ENCODE data around the gene UBTD2.

UBTD2 gene

DNA sequence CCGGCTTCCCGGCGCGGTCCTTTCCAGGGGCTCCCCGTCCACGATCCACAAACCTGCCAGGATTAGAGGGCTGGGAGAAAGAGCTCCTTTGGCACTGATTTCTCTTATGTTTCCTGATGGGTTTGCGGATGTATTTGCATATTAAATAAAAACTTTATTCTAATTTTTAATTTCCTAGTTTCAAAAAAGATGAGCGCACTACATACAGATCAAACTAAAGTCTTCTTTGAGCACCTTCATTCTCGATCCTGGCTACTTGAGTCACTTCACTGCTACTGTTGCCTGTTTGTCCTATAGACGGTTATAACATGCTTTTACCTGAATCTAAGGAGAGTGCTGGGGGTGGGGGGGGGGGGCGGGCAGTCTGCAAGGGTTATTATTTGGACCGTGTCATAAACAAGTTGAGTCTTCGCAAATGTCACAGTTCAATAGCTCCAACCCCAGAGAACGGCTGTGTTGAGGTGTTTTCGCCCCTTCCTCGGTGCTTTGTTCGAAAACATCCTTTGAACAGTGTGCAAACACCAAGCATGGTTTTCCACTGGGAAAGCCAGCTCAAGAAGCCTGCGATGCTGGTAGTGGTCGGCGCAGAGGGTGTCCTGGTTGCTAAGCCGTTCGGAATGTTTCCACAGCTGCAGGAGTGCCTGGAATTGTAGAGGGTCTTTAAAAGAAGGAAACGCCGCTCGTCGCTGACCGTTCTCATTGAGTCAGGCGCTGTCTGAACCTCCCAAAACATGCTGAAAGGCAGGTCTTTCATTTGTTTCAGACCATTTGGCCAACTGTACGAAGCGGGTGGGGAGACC lies 94.5 kb downstream of the UBTD2 start:
- no peak for DNase-seq

GRCh38 chr5:172188033-172188892 lies 95.3 kb downstream of the UBTD2 start, which contains the start of gene STK10:
Gene STK10 (minus strand): TSS chr5:172188224. CDS start chr5:172188042, 182 bp downstream.
- DNase-seq: peak; percentile 91

DNA sequence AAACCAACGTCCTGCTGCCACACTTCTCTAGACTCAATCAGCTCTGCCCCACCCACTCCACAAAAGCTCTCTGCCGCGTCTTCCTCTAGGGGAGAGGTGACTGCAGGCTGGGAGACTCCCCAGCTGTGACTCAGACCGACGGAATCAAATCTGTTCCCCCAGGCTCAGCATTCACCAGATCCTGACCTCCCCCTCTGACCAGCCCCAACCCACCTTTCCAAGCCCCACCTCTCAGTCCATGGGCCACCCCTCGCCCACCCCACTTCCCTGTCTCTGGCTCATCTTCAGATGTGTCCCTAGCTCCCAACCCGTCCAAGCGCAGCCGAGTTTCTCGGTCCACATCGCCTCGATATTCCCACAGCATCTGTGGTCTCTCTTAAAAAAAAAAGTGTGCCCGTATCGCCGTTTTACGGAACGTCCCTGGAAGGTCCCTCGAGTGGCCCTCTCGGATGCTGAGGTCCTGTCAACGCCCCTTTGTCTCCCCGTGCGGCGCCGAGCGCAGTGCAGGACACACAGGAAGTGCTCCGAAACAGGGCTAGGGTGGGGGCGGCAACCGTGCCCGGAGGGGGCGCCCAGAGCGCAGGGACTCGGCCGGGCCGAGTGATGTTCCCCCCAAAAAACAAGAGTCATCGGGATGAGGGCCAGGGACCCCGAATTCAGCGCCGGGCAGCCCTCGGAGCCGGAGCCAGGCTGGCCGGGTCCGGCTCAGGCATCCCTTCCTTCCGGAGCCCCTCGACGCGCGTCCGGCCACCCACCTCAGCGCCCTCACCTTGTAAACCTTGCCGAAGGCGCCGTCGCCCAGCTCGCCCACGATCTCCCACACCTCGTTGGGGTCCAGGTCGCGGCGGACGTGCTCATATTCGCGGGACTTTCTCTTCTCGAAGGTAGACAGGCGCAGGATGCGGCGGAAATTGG lies 96.2 kb downstream of the UBTD2 start:
- DNase-seq: peak; percentile 77

DNA sequence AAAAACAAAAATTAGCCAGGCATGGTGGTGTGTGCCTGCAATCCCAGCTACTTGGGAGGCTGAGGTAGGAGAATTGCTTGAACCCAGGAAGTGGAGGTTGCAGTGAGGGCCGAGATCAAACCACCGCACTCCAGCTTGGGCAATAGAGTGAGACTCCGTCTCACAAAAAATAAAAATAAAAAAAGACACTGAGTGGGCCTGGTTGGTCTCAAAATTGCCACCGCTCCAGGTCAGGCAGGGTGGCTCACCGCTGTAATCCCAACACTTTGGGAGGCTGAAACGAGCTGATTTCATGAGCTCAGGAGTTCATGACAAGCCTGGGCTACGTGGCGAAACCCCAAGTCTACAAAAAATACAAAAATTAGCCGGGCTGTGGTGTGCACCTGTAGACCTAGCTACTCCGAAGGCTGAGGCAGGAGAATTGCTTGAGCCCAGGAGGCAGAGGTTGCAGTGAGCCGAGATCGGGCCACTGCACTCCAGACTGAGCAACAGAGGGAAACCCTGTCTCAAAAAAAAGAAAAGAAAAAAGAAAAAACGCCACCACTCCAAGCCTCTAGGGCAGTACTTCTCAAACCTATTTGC lies 97.4 kb downstream of the UBTD2 start:
- no peak for DNase-seq

DNA sequence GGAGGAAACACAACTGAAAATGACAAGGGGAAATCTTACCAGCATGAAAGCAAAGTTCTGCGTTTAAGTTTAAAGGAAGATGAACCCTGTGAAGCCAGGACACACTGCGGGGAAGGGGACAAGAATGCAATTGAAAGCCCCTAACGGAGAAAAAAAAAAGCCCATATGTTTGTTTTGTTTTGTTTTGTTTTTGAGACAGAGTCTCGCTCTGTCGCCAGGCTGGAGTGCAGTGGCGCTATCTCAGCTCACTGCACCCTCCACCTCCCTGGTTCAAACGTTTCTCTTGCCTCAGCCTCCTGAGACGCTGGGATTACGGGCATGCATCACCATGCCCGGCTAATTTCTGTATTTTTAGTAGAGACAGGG lies 98.5 kb downstream of the UBTD2 start:
- peak; percentile 57 for DNase-seq

DNA sequence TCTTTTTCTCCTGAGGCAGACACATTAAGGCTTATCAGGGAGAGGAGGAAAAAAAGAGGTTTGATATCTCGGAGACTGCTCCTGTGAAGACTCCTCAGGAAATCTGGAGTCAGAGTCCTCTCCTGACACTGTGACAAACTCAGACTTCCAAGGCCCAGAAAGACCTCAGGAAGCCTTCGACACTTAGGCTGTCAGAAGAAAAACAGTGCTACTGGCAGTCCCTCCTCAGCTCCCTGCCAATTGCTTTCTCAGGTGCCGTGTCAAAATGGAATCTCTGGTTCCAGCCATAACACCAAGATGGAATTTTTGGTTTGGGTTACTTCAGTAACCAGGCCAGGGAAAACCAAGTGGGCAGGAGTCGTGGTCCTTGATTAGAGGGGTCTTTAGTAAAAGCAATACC lies 99.7 kb downstream of the UBTD2 start:
- no peak for DNase-seq

- DNase-seq: no peak
These were observed 101.3 kb downstream of the UBTD2 start for GRCh38 chr5:172182291-172182690.

DNA sequence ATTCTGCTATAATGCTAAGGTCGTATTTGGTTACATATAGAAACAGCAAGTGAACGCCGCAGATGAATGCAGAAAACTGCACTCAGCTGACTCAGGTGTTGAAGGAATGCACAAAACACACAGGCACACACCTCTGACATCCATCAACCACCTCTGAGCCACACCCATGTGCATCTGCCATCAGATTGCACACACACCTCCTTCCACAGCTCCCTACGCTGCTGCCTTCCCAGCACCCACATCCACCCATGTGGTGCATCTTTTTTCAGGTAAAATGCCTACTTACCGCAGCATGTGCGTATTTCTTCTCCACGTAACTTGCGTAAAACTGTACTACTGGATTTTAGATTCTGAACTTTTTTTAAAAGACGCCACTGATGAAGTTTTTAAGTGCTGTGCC lies 102.6 kb downstream of the UBTD2 start:
- DNase-seq: peak; percentile 54

DNA sequence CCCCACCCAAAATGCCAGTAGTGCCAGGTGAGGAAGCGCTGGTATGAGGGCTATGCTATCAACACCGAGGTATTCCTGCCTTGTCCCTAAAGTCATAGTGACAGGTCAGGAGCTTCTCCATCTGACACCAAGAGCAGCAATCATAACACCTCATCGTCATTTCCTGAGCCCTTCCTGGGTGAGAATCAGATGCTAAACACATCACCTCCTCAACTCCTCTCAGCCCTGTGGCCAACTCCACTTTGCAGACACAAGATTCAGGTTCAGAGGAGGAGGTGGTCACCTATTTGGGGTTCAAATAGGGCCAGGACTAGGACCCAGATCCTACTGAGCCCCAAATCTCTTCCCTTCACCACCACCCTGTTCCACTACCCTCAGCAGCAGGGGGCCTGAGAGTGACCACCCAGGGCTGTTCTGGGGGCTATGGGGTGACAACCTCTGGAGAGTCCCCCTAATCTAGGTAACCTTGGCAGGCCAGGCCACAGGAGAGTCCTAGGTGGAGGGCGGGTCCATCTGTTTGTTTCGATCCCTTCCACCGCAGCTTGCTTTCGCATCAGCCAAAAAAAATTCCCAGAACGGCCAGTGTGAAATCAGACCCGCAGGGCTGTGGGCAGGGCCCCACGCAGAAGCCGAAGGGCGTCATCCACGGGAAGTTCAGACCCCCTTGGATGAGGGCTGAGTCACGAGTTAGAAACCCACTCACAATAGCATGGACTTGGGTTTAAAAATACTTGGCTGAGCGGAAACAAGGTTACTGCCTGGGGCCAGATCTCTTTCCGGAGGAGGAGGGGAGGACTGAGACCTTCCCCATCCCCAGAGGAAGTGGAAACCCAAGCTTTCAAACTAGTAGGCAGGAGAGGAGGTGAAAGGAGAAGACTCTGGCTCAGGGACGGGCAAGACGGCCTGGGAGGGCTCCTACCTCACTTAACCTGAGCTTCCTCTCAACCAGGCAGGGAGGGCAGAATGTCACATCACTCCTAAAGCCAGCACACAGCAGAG lies 104.3 kb downstream of the UBTD2 start:
- peak; percentile 80 for DNase-seq

DNA sequence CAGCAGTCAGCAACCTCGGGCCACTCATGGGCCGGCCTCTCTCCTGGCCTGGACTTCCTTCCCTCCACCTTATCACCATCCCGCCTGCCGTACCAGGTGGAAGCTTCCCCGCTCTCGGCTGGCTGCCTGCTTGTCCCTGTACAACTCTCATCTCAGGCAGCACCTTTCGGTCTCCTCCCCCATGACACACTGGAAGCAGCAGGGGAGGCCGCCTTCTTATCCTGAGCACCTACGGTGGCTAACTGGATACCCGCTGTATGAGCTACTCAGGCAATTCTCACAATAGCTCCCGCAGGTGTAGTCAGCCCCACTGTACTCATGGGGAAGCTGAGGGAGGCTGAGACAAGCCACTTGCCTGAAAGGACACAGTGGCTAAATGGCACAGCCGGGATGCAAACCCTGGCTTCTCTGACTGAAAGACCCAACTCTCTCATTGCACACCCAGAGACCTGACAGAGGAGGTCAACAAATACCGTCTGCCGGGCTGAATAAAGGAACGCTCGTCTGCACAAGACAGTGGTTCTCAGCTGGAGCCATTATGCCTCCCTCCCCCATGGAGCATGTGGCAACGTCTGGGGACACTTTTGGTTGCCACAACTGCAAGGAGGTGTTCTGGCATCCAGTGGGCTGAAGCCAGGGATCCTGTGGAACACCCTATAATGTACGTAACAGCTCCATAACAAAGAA lies 105.1 kb downstream of the UBTD2 start:
- DNase-seq: peak; percentile 55

- DNase-seq: no peak
These were observed 106.4 kb downstream of the UBTD2 start for GRCh38 chr5:172177176-172177575.

GRCh38 chr5:172175263-172175719 lies 108.3 kb downstream of the UBTD2 start:
- peak; percentile 93 for DNase-seq

DNA sequence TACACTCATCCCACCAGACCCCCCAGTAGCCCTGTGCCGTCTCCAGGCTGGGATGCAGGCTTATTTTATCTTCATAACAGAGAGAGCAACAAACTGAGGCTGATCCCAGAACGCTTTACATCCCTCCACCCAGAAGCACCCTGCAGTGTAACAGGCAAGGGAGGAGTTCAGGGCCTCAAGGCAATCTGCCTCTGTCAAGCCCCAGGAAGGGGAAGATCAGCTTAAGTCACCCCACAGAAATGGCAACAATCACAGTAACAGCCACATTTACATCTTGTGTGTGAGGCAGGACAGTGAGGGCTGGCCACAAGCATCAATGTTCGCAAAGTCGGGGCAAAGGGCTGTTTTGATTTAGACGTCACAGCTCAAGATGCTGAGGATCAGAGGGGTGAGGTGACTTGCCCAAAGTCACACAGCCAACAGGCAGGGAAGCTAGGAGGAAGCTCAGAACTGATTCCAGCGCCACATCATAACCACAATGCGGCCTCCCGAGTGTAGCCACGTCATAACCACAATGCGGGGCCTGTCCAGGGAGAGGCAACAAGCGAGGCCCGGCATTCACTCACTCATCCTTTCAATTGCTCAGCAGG lies 109.9 kb downstream of the UBTD2 start:
- DNase-seq: peak; percentile 75

DNA sequence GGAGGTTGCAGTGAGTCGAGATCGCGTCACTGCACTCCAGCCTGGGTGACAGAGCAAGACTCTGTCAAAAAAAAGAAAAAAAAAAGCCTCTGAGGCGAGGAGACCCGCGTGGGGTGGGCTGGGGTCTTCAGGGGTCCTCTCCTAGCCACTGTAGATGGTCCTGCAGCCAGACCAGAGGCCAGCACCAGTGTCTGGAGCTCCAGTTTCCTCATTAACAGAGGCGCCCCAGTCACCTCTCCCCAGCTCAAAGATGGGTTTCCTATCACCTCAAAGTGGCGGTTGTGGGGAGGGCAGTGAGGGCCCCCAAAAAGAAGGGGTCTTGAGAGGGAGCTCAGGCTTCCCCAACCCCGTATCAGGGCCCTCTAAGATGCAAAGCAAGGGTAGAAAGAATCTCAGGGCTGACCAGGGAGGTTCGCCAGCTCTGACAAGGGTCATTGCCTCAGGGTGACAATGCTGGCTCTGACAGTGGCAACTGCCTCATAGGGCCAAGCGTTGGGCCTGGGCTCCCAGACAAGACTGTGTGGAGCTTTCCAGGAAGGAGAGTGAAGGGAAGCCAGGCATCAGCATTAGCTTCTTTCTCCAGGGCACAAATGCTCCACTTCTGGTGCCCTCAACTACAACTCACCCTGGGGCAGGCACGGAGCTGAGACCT lies 110.5 kb downstream of the UBTD2 start:
- no peak for DNase-seq

DNA sequence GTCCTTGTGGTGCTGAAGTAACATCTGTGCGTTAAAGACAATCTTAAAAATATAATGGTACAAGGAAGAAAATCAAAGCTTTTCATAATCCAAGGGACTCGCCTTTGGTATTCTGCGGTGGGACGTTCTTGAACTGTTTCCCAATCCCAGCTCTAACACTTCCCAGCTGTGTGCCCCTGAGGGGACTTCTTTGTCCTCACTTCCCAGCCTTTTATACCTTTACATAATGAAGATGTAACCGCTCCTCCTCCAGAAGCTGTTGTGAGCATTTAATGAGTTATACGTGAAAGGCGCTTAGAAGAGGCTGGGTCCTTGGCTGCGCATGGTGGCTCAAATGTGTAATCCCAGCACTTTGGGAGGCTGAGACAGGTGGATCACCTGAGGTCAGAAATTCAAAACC lies 112.4 kb downstream of the UBTD2 start:
- DNase-seq: no peak

GRCh38 chr5:172170251-172170701 lies 113.3 kb downstream of the UBTD2 start:
- no peak for DNase-seq

GRCh38 chr5:172169216-172169615 lies 114.3 kb downstream of the UBTD2 start:
- no peak for DNase-seq

DNA sequence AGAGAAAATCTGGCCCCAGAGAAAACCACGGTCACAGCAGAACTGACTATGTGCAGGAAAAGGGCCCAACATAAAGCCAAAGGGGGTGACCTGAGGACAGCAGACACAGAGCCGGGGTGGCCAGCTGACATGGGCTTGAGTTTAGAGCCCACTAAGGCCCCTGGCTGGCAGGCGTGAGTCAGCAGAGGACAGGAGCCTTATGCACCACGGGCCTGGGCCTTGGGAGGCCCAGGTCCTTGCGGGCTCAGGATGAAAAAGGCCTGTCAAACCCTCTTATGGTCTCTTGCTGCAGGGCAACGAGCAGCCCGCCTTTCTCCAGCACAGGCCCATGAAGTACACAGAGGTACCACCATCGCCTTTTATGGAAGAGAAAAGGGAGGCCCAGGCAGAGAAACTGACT lies 115.3 kb downstream of the UBTD2 start:
- DNase-seq: no peak

DNA sequence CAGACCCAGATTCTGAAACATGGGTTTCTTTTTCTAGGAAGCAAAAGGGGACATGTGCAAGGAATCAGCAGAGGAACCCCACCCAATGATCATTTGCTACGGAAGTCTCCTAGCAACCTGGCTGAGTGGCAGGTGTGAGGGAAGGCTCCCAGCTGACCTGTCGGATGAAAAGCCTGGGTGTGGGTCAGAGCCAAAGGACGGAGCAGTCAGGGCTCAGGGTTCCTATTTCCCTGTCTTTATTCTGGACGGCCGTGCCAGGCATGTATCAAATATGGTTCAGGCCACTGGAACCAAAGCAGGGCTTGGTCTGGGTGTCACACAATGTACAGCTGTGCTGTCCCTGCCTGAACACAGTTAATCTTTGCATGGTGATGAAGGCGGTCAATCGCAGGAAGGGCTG lies 115.7 kb downstream of the UBTD2 start:
- no peak for DNase-seq
